ENCODE data around the gene DCN. TPM values are rescaled to one million over a fixed set of nuclear protein-coding genes. Genes with fewer than 3 reads are reported as not detected.
"Not testable (repeated sequence)": the region's sequence is repeated elsewhere in the genome, so short reads cannot be mapped to it uniquely, and the experiment has no call there.

DCN gene
- polyA plus RNA-seq, 1 experiment: 4,723 TPM

DNA sequence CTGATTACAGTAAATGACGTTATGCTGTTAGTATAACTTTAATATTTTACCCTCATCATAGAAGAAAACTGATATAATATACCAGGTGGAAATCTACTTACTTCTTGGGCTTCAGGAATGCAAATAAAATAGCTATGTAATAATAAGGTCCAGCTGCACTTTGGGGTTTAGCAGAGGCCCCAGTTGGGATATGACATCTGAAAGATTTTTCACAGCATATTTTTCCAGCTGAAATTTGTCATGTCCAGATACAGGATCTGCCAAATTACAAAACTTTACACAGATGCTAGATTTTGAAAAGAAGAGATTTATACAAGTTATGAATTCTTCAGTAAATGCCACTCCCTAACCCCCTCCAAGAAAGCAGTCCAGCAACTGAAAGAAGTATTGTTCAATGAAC, 29.2 kb upstream of the DCN start:
- ChIA-PET CTCF (interaction anchor here (0.6 to 1.3 kb wide), 3 partner anchors 15 to 234 kb away, joined by 3 read pairs; no protein-coding TSS in a partner anchor), POLR2A (interaction anchor here (0.7 to 2.1 kb wide), 6 partner anchors 22 to 115 kb away, joined by 3 to 11 read pairs (median 6); no protein-coding TSS in a partner anchor)
- DNase-seq (ENCODE audit: low read depth, low spot score): no peak

DNA sequence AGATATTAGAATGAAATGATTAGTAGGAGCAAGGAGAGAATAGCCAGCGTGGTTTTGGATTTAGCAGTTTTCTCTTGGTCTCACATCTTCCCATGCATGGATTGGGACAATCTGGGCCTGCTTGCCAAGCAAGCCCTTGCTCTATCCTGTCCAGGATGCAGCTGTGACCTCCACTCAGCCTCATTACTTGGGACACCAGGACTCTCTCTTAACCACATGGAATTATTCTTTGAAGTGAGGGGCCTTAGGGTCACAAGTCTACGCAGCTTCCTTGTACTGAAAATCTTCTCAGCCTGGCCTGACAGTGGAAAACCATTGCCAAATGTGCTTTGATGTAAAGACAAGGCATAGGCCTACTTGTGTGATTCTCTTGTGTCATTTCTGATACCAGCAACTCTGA, 28.0 kb upstream of the DCN start:
- Histone ChIP-seq H3K27ac (ENCODE audit: low read depth, low read length) (no peak overlapping the region), H3K4me3 (ENCODE audit: low read depth, low read length) (no peak overlapping the region), H3K9me3 (ENCODE audit: control insufficient read depth, insufficient read depth, low read length) (no peaks in the 10 kb centered on the region), H3K27me3 (ENCODE audit: control insufficient read depth, insufficient read depth, low read length) (no peaks in the 10 kb centered on the region)
- DNase-seq (ENCODE audit: low read depth, low spot score): no peak
- ChIA-PET CTCF (interaction anchor here (1.0 kb wide), 1 partner anchor 115 kb away, joined by 3 read pairs; no protein-coding TSS in a partner anchor), POLR2A (interaction anchor here (1.1 kb wide), 1 partner anchor 32 kb away, joined by 3 read pairs; no protein-coding TSS in a partner anchor)
- TF ChIP-seq, protein P1, sequence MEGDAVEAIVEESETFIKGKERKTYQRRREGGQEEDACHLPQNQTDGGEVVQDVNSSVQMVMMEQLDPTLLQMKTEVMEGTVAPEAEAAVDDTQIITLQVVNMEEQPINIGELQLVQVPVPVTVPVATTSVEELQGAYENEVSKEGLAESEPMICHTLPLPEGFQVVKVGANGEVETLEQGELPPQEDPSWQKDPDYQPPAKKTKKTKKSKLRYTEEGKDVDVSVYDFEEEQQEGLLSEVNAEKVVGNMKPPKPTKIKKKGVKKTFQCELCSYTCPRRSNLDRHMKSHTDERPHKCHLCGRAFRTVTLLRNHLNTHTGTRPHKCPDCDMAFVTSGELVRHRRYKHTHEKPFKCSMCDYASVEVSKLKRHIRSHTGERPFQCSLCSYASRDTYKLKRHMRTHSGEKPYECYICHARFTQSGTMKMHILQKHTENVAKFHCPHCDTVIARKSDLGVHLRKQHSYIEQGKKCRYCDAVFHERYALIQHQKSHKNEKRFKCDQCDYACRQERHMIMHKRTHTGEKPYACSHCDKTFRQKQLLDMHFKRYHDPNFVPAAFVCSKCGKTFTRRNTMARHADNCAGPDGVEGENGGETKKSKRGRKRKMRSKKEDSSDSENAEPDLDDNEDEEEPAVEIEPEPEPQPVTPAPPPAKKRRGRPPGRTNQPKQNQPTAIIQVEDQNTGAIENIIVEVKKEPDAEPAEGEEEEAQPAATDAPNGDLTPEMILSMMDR (IDR thresholded peaks at IDR 0.05; ENCODE audit: low read depth, low read length): no peak

More for the DNA sequence above, 29.2 kb upstream of the DCN start:
- TF ChIP-seq, protein P1 (IDR thresholded peaks at IDR 0.05; ENCODE audit: low read depth, low read length): no peak
- no peak overlapping the region for H3K4me3 ChIP-seq (ENCODE audit: low read depth, low read length)
- no peaks in the 10 kb centered on the region for H3K9me3 ChIP-seq (ENCODE audit: control insufficient read depth, insufficient read depth, low read length)
- H3K27me3 ChIP-seq (ENCODE audit: control insufficient read depth, insufficient read depth, low read length): no peaks in the 10 kb centered on the region
- no peak overlapping the region for H3K27ac ChIP-seq (ENCODE audit: low read depth, low read length)

DNA sequence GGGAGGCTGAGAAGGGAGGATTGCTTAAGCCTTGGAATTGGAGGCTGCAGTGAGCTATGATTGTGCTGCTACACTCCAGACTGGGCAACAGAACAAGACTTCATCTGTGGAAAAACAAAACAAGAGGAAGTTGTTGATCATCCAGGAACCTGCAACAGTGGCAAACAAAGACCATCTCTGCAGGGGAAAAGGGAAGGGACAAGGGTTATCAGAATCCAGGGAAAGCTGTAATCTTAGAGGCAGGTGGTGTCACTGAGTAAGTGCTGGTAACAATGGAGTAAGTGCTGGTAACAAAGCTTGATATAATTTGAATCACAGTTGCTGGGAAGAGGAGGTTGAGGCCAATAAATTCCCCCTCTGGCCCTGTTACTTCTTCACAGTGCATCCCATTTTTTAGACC, 27.5 kb upstream of the DCN start:
- no peaks in the 10 kb centered on the region for H3K9me3 ChIP-seq (ENCODE audit: control insufficient read depth, insufficient read depth, low read length)
- H3K4me3 ChIP-seq (ENCODE audit: low read depth, low read length): no peak overlapping the region
- POLR2A ChIA-PET: no interaction called here
- DNase-seq (ENCODE audit: low read depth, low spot score): no peak
- CTCF ChIA-PET: interaction anchor here (1.0 kb wide), 1 partner anchor 116 kb away, joined by 3 read pairs; no protein-coding TSS in a partner anchor
- no peak overlapping the region for H3K27ac ChIP-seq (ENCODE audit: low read depth, low read length)
- TF ChIP-seq, protein P1 (IDR thresholded peaks at IDR 0.05; ENCODE audit: low read depth, low read length): no peak
- no peaks in the 10 kb centered on the region for H3K27me3 ChIP-seq (ENCODE audit: control insufficient read depth, insufficient read depth, low read length)

DNA sequence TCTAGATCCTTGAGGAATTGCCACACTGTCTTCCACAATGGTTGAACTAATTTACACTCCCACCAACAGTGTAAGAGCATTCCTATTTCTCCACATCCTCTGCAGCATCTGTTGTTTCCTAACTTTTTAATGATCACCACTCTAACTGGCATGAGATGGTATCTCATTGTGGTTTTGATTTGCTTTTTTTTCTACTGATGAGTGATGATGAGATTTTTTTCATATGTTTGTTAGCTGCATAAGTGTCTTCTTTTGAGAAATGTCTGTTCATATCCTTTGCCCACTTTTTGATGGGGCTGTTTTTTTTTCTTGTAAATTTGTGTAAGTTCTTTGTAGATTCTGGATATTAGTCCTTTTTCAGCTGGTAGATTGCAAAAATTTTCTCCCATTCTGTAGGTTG, 24.7 kb upstream of the DCN start:
- POLR2A ChIA-PET; H3K27me3 ChIP-seq (ENCODE audit: control insufficient read depth, insufficient read depth, low read length); H3K4me3 ChIP-seq (ENCODE audit: low read depth, low read length); H3K9me3 ChIP-seq (ENCODE audit: control insufficient read depth, insufficient read depth, low read length); H3K27ac ChIP-seq (ENCODE audit: low read depth, low read length); CTCF ChIA-PET; DNase-seq (ENCODE audit: low read depth, low spot score): not testable (repeated sequence)

DNA sequence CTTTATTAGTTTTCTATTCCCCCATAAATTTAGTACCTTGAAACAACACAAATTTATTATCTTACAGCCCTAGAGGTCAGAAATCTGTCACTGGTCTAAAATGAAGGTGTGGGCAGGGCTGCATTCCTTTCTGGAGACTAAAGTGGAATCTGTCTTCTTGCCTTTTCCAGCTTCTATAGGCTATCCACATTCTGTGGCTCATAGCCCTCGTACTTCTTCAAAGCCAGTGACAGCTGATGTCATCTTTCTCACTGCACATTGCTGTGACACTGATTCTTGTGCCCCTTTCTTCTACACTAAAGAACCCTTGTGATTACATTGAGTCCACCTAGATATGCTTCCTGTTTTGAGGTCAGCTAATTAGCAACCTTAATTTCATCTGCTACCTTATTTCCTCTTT, 23.2 kb upstream of the DCN start:
- ChIA-PET POLR2A (no interaction called here), CTCF (no interaction called here)
- TF ChIP-seq, protein P1 (IDR thresholded peaks at IDR 0.05; ENCODE audit: low read depth, low read length): no peak
- Histone ChIP-seq H3K27me3 (ENCODE audit: control insufficient read depth, insufficient read depth, low read length) (no peaks in the 10 kb centered on the region), H3K9me3 (ENCODE audit: control insufficient read depth, insufficient read depth, low read length) (no peaks in the 10 kb centered on the region), H3K27ac (ENCODE audit: low read depth, low read length) (no peak overlapping the region), H3K4me3 (ENCODE audit: low read depth, low read length) (no peak overlapping the region)
- no peak for DNase-seq (ENCODE audit: low read depth, low spot score)
